ENCODE data around the gene TIMP4. TPM values are rescaled to one million over a fixed set of nuclear protein-coding genes. Genes with fewer than 3 reads are reported as not detected.

The TIMP4 gene
- polyA plus RNA-seq (ENCODE audit: low read depth in 6 of 6), result not detected

DNA sequence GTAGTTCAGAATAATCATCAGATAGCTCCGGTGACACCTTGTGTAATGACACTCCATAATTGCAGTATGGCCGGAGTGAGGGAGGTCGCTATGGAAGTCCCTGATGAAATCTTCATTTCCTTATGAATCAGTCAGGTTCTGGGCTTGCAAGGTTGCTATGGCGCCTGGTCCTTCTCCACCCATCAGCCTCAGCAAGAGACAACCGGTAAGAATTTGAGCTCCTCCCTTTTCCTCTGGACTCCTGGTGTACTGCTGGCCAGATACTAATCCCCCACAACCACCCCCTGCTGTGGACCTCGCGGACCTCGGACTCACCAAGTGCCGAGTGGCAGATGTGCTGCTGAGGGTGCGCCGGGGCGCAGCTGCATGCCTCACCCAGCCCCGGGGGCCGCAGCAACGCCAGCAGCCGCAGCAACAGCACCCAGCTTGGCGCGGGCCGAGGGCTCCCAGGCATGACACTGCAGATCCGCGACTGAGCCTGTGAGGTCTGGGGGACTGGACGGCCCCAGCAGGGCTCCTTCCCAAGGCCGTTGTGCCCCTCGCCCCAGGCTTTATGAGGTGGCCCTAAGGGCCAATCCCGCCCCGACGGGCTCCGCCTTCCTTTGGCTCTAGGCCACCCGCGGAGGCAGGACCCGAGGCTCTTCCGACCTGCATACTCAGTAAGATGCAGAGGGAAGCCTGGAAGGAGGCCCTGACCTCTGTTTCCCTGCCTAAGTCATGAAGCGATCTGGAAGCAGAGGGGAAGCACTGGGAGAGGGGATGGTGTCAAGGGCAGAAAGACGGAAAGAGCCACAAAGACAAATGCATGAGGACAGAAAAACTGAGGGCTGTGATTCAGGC lies at the start of gene TIMP4:
TSS of gene TIMP4 (minus strand) at position 526 of the 840 bp plus-strand sequence. CDS start at position 454, 72 bp downstream.
- H3K4me3 Mint-ChIP-seq, result peak within 1 kb of the TSS in 1 of 8 donors; percentile 47
- H3K27ac Mint-ChIP-seq, result no peak within 1 kb of the TSS
- DNase-seq (no peak), ATAC-seq (ENCODE audit: low read depth in 2 of 2) (no peak)
- H3K9me3 Mint-ChIP-seq, result no peaks in the 10 kb centered on the region
- H3K4me1 Mint-ChIP-seq, result peaks cover 0 to 2% (median 0%) of the 10 kb centered on the region in 3 donors
- no peaks in the 10 kb centered on the region for H3K36me3 Mint-ChIP-seq
- peaks cover 41 to 48% (median 47%) of the 10 kb centered on the region in 3 donors for H3K27me3 Mint-ChIP-seq

DNA sequence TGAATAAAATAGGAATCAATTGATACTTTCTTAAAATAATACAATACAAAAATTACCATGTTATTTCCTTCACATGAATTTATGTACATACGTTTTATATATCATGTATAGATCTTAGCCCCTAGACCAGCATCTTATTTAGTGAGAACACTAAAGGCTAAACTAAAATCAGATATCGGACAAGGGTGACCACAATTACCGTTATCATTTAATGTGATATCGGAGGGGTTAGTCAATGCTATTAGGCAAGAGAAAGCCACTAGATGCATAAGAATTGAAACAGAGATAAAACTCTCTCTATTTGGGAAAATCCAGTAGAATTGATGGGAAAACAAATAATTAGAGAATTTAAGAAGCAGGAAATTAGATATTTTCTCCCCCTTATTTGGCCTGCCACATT lies 46.5 kb upstream of the TIMP4 start:
- Mint-ChIP-seq H3K9me3 (peaks cover 0 to 15% (median 2%) of the 10 kb centered on the region in 7 donors), H3K36me3 (no peaks in the 10 kb centered on the region), H3K4me3 (no peak overlapping the region), H3K27me3 (peaks cover 7 to 27% (median 17%) of the 10 kb centered on the region in 3 donors), H3K27ac (no peak overlapping the region), H3K4me1 (no peaks in the 10 kb centered on the region)
- ATAC-seq (ENCODE audit: low read depth in 2 of 2), result no peak
- DNase-seq, result no peak

DNA sequence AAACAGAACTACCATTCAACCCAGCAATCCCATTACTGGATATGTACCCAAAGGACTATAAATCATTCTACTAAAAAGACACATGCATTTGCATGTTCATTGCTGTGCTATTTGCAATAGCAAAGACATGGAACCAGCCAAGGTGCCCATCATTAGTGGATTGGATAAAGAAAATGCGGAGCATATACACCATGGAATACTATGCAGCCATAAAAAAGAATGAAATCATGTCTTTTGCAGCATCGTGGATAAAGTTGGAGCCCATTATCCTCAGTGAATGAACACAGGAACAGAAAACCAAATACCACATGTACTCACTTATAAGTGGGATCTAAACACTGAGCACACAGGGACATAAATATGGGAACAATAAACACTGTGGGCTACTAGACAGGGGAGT lies 43.1 kb upstream of the TIMP4 start:
- Mint-ChIP-seq H3K9me3 (peaks cover 0 to 11% (median 0%) of the 10 kb centered on the region in 7 donors), H3K36me3 (no peaks in the 10 kb centered on the region), H3K4me1 (no peaks in the 10 kb centered on the region), H3K4me3 (no peak overlapping the region), H3K27ac (no peak overlapping the region), H3K27me3 (peaks cover 9 to 12% (median 10%) of the 10 kb centered on the region in 3 donors)
- ATAC-seq (ENCODE audit: low read depth in 2 of 2) (no peak), DNase-seq (no peak)

DNA sequence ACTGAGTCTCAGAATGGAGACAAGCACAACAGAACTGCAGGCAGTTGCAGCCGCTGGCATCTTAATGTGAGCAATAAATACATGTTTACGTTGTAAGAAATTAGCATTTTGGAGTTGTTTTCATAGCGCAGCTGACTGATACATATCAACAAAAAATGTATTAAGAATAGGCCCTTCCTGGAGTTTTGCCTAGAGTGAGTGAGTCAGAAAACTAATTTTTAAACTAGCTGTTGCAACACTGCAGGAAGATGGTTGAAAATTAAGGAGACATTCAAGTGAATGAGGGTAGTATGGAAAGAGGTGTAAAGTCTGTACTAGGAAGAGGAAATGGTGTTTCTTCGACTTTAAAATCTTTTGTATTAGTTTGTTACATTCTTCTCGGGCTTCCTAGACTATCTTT lies 39.6 kb upstream of the TIMP4 start:
- DNase-seq, result no peak

GRCh38 chr3:12197475-12197874 lies 38.8 kb upstream of the TIMP4 start:
- H3K9me3 Mint-ChIP-seq, result peaks cover 0 to 11% (median 0%) of the 10 kb centered on the region in 7 donors
- H3K36me3 Mint-ChIP-seq, result no peaks in the 10 kb centered on the region
- H3K27me3 Mint-ChIP-seq, result peaks cover 9 to 15% (median 13%) of the 10 kb centered on the region in 3 donors
- no peak overlapping the region for H3K4me3 Mint-ChIP-seq
- no peak overlapping the region for H3K27ac Mint-ChIP-seq
- ATAC-seq (ENCODE audit: low read depth in 2 of 2) (no peak), DNase-seq (no peak)
- H3K4me1 Mint-ChIP-seq, result peaks cover 3 to 11% (median 4%) of the 10 kb centered on the region in 3 donors

More for the DNA sequence above, 39.6 kb upstream of the TIMP4 start:
- no peak overlapping the region for H3K27ac Mint-ChIP-seq
- H3K4me1 Mint-ChIP-seq, result peaks cover 3 to 11% (median 4%) of the 10 kb centered on the region in 3 donors
- H3K27me3 Mint-ChIP-seq, result peaks cover 9 to 15% (median 13%) of the 10 kb centered on the region in 3 donors
- H3K9me3 Mint-ChIP-seq, result peaks cover 0 to 11% (median 0%) of the 10 kb centered on the region in 7 donors
- no peak overlapping the region for H3K4me3 Mint-ChIP-seq
- no peak for ATAC-seq (ENCODE audit: low read depth in 2 of 2)
- no peaks in the 10 kb centered on the region for H3K36me3 Mint-ChIP-seq

DNA sequence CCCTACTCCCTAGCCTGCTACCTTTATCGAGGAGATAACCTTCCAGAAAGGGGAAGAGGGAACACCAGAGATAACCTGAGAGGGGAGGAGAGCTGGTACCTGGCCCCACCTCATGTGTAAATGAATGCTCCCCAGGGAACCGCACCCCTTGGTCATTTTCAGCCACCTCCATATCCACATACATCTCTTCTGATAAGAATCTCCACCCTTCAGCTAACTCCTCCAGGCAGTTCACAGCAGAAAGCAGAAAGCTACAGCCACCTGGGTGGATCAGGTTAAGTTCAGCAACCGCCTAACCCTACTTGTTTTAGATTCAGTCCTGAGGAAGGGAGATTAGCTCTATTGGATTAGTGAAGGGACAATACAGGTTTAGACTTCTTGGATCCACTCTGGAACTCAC lies 38.0 kb upstream of the TIMP4 start:
- H3K27ac Mint-ChIP-seq, result no peak overlapping the region
- peaks cover 1 to 20% (median 15%) of the 10 kb centered on the region in 3 donors for H3K27me3 Mint-ChIP-seq
- peaks cover 3 to 17% (median 4%) of the 10 kb centered on the region in 3 donors for H3K4me1 Mint-ChIP-seq
- H3K9me3 Mint-ChIP-seq, result peaks cover 0 to 5% (median 0%) of the 10 kb centered on the region in 7 donors
- no peaks in the 10 kb centered on the region for H3K36me3 Mint-ChIP-seq
- DNase-seq, result no peak
- no peak overlapping the region for H3K4me3 Mint-ChIP-seq
- ATAC-seq (ENCODE audit: low read depth in 2 of 2), result no peak

- ATAC-seq (ENCODE audit: low read depth in 2 of 2), result no peak
- no peak for DNase-seq
- no peaks in the 10 kb centered on the region for H3K9me3 Mint-ChIP-seq
- no peak overlapping the region for H3K4me3 Mint-ChIP-seq
- H3K27me3 Mint-ChIP-seq, result peaks cover 0 to 29% (median 22%) of the 10 kb centered on the region in 3 donors
- H3K27ac Mint-ChIP-seq, result no peak overlapping the region
- H3K36me3 Mint-ChIP-seq, result no peaks in the 10 kb centered on the region
- H3K4me1 Mint-ChIP-seq, result peaks cover 3 to 17% (median 4%) of the 10 kb centered on the region in 3 donors
Measured at GRCh38 chr3:12195231-12195630, 36.5 kb upstream of the TIMP4 start.

GRCh38 chr3:12194669-12195161 lies 36.0 kb upstream of the TIMP4 start:
- H3K36me3 Mint-ChIP-seq, result no peaks in the 10 kb centered on the region
- ATAC-seq (ENCODE audit: low read depth in 2 of 2), result no peak
- H3K27ac Mint-ChIP-seq, result no peak overlapping the region
- no peaks in the 10 kb centered on the region for H3K9me3 Mint-ChIP-seq
- no peak overlapping the region for H3K4me3 Mint-ChIP-seq
- peaks cover 0 to 31% (median 20%) of the 10 kb centered on the region in 3 donors for H3K27me3 Mint-ChIP-seq
- no peak for DNase-seq
- peaks cover 3 to 17% (median 4%) of the 10 kb centered on the region in 3 donors for H3K4me1 Mint-ChIP-seq

DNA sequence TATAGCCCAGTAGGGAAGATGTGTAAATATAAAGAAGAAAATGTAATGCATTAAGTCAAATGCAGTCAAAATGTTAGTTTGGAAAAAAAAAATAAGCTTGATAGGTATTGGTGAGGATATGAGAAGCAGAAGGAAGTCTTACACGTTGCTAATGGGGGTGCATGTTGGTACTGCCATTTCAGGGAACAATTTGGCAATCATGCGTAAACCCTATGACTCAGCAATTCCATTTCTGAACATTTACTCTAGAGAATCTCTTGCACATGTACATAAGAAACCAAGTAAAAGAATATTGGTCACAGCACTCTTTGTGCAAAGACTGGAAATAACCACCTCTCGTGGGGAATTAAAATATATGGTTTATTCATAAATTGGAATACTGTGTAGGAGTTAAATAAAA lies 35.5 kb upstream of the TIMP4 start:
- ATAC-seq (ENCODE audit: low read depth in 2 of 2) (no peak), DNase-seq (no peak)
- H3K9me3 Mint-ChIP-seq, result no peaks in the 10 kb centered on the region
- H3K27me3 Mint-ChIP-seq, result peaks cover 0 to 26% (median 15%) of the 10 kb centered on the region in 3 donors
- no peak overlapping the region for H3K4me3 Mint-ChIP-seq
- no peaks in the 10 kb centered on the region for H3K36me3 Mint-ChIP-seq
- H3K4me1 Mint-ChIP-seq, result peaks cover 4 to 17% (median 7%) of the 10 kb centered on the region in 3 donors
- H3K27ac Mint-ChIP-seq, result no peak overlapping the region

GRCh38 chr3:12193485-12194165 lies 34.9 kb upstream of the TIMP4 start:
- ATAC-seq (ENCODE audit: low read depth in 2 of 2), result no peak
- Mint-ChIP-seq H3K9me3 (no peaks in the 10 kb centered on the region), H3K27me3 (peaks cover 0 to 23% (median 12%) of the 10 kb centered on the region in 3 donors), H3K27ac (no peak overlapping the region), H3K36me3 (no peaks in the 10 kb centered on the region), H3K4me1 (peaks cover 4 to 17% (median 13%) of the 10 kb centered on the region in 3 donors), H3K4me3 (no peak overlapping the region)
- no peak for DNase-seq

GRCh38 chr3:12192655-12193484 lies 34.2 kb upstream of the TIMP4 start:
- Mint-ChIP-seq H3K36me3 (no peaks in the 10 kb centered on the region), H3K4me1 (peaks cover 11 to 22% (median 20%) of the 10 kb centered on the region in 3 donors), H3K27me3 (peaks cover 0 to 23% (median 12%) of the 10 kb centered on the region in 3 donors), H3K27ac (no peak overlapping the region), H3K4me3 (no peak overlapping the region), H3K9me3 (no peaks in the 10 kb centered on the region)
- DNase-seq, result no peak
- no peak for ATAC-seq (ENCODE audit: low read depth in 2 of 2)

DNA sequence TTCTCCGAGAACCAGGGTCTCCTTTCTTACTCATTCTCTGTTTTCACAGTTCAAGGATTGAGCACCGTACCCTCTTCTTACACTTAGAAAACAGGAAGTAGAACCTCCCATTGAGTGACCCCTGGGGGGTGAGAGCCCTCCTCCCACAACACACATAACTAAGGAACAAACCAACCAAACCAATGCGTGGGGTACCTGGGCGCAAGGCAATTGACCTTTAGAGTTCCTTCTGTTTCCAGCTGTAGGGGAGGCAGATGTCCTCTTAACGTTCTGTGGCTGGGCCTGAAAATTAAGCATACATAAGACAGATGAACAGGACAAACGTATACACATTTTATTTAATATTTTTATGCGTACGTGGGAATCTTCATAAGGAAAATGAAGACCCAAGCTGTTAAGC lies 33.5 kb upstream of the TIMP4 start:
- no peaks in the 10 kb centered on the region for H3K36me3 Mint-ChIP-seq
- DNase-seq, result no peak
- H3K4me3 Mint-ChIP-seq, result no peak overlapping the region
- H3K27me3 Mint-ChIP-seq, result peaks cover 0 to 23% (median 12%) of the 10 kb centered on the region in 3 donors
- no peaks in the 10 kb centered on the region for H3K9me3 Mint-ChIP-seq
- no peak overlapping the region for H3K27ac Mint-ChIP-seq
- H3K4me1 Mint-ChIP-seq, result peaks cover 17 to 29% (median 27%) of the 10 kb centered on the region in 3 donors
- ATAC-seq (ENCODE audit: low read depth in 2 of 2), result no peak

- H3K36me3 Mint-ChIP-seq, result no peaks in the 10 kb centered on the region
- ATAC-seq (ENCODE audit: low read depth in 2 of 2), result no peak
Measured at GRCh38 chr3:12191559-12191958, 32.8 kb upstream of the TIMP4 start.

More at GRCh38 chr3:12191559-12191958, 32.8 kb upstream of the TIMP4 start:
- H3K4me3 Mint-ChIP-seq, result no peak overlapping the region
- peaks cover 17 to 34% (median 33%) of the 10 kb centered on the region in 3 donors for H3K4me1 Mint-ChIP-seq
- no peak for DNase-seq
- no peak overlapping the region for H3K27ac Mint-ChIP-seq
- H3K9me3 Mint-ChIP-seq, result no peaks in the 10 kb centered on the region
- H3K27me3 Mint-ChIP-seq, result peaks cover 0 to 20% (median 11%) of the 10 kb centered on the region in 3 donors
